GM18867 (cell line): ENCODE measurements around the gene SPRN.
"Not testable (repeated sequence)": the region's sequence is repeated elsewhere in the genome, so short reads cannot be mapped to it uniquely, and the experiment has no call there.

Experiments
- ATAC-seq: cut with Tn5 transposase; IDR thresholded peaks from one replicate; pipeline ENCODE4 v1.9.1; 2021; ENCODE audit warnings: mild to moderate bottlenecking, moderate library complexity; ENCODE audit not compliant: unreplicated experiment

The SPRN gene, protein sequence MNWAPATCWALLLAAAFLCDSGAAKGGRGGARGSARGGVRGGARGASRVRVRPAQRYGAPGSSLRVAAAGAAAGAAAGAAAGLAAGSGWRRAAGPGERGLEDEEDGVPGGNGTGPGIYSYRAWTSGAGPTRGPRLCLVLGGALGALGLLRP

DNA sequence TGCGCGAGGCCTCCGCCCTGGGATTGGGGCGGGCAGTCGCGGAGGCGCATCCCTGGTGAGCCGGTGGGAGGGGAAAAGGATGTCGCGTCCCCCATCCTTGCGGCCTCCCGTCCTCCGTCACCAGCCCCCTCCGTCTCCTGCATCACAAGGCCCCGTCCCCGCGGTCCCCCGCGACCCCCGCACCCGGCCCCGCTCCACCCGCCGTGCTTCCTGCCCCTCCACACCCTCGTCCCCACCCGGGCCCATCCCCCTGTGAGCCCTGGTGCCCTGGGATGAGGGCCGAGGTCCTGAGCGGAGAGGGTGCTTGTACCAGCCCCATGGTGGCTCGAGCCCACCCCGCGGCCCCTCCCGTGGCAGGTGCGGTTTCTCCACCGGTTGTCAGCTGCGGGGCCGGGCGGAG lies at the start of gene SPRN:
Gene SPRN, minus strand, starts transcription at position 25 of the 400 bp plus-strand sequence. CDS start 944 bp downstream, outside the sequence.
- ATAC-seq, result not testable (repeated sequence)

DNA sequence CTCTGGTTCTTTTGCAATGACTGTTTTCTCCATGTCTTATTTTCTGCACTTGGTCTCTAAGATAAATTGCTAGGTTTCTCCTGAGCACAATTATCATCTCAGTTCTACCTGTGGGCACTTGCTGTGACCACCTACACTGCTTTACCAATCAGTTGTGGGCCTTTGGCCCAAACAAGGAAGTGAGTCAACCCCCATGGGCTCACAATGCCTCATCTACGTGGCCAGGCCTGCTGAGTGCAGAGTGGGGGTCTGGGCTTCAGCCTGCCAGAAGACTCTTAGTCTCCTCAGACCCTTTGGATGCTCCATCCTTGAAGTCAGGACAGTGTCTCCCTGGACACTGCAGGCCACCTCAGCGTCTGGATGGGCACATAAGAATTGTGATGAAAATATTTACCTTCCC lies 49.6 kb upstream of the SPRN start:
- ATAC-seq, result no peak

DNA sequence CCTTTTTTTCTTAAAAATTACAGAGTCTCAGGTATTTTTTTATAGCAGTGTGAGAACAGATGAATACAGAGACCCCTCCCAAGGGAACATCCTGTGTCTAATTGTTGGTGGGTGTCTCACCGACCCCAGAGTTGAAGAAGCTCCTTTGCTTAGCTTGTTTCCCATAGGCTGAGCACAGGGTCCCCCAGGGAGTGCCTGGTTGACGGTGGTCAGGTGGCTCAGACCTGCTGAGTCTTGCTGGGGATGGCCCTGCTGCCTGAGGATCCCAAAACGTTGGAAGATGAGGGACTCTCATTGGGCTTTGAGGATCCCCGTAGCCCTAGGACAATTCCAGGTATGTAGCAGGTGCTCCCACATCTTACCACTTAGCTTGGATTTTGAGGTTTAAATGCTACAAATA lies 48.8 kb upstream of the SPRN start:
- ATAC-seq, result no peak

DNA sequence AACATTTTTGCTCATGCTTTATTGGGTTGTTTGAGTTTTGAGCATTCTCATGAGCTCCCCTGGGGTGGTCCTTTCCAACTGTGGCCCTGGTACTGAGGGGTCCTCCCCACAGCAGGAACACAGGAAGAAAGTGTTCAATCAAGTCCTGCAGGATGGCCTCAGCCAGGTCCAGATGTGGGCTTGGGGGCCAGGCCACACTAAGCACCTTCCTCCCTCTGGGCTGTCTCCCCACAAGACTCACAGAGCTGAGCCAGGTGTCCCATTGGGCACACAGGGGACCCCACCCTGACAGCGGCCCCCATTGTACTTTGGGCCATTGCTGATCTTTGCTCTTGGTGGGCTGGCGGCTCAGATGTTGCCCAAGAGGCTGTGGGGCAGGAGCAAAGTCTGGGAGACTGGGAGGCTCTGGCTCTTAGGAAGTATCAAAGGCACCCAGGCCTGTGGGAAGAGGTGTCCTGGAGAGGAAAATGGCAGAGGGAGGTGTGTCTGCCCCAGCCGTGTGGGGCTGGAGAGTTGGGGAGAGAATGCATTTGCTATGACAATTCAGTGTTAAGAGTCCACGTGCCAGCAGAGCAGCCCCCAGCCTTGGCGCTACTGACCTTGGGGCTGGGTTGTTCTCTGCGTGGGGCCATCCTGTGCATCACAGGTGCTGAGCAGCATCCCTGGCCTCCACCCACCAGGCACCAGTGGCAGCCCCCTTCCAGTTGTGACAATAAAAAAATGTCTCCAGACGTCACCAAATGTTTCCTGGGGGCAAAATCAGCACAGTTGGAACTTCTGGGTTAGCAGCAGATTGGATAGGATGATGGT lies 47.1 kb upstream of the SPRN start:
- no peak for ATAC-seq

DNA sequence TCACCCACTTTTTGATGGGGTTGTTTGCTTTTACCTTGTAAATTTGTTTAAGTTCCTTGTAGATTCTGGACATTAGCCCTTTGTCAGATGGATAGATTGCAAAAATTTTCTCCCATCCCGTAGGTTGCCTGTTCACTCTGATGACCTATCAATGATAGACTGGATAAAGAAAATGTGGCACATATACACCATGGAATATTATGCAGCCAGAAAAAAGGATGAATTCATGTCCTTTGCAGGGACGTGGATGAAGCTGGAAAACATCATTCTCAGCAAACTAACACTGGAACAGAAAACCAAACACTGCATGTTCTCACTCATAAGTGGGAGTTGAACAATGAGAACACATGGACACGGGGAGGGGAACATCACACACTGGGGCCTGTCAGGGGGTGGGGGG lies 44.8 kb upstream of the SPRN start:
- not testable (repeated sequence) for ATAC-seq

DNA sequence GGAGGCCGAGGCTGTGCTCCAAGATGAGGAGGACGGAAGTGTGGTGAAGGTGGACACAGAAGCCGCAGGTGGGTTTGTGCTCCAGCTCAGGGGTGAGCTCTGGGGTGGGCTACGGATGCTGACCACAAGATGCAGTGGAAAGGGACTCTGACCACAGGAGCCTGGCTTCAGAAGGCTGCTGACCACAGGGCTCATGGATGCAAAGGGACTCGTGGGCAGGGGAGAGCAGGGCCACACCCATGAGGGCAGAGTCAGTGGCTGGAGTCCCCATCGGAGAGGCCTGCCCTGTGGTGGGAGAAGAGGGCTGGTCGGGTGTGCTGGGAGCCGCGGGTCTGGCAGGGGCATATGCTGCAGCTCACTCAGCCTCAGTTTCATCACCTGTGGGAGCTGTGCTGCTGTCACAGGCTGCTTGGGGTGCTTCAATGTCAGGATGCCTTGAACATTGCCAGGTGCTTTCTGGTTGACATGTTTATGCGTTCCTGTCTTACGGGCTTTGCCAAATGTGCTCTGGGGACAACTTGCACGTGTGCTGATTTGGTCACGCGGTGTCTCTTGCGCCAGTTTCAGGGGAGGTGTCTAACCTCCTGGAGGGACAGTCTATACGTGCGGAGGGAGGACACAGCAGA lies 43.0 kb upstream of the SPRN start:
- no peak for ATAC-seq

DNA sequence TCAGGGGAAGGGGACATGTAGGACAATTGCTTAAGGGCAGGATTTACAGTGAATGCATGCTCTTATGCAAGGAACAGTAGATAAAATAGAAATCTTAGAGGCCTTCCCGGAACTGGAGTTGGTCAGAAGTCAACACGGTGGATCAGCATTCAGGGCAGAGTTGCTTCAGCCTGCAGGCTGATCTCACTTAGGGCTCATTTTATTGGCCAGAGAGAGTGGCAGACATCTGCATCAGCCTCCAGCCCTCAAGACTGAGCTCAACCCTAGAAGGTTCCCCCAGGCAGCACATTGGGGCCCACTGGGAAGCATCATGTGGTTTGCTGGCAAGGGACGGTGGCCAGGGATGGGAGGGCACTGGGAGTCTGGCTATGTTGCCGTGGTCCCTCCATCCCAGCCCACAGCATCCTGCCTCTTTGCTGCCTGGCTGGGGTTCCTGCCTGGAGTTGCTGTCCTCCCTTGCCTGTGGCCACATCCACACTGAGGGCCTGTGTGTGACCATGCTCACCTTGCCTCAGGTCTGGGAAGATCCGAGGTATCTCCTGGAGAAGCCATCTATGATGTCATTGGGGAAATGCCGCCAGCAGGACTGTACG lies 42.4 kb upstream of the SPRN start:
- no peak for ATAC-seq

DNA sequence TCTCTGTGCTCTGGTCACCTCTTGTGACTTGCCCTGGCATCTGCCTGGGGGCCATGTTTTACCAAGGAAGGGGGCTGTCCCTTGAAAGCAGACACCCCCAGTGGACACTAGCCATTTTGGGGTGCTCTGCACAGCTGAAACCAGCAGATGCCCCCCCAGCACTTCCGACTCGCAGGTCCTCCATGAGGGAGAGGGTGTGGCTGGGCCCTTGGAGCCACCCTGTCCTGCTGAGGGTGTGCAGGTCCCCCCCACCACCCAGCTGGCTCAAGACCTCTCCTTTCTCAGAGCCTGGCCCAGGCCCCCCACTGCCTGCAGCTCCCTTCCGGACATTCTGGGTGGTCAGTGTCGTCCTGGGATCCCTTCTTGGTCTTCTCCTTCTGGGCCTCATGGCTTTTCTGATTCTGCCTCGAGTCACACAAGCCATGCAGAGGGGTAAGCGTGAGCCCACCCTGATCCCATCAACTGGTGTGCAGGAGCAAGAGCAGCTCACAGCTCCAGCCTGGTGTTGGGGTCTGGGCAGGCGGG lies 41.6 kb upstream of the SPRN start:
- ATAC-seq, result no peak

DNA sequence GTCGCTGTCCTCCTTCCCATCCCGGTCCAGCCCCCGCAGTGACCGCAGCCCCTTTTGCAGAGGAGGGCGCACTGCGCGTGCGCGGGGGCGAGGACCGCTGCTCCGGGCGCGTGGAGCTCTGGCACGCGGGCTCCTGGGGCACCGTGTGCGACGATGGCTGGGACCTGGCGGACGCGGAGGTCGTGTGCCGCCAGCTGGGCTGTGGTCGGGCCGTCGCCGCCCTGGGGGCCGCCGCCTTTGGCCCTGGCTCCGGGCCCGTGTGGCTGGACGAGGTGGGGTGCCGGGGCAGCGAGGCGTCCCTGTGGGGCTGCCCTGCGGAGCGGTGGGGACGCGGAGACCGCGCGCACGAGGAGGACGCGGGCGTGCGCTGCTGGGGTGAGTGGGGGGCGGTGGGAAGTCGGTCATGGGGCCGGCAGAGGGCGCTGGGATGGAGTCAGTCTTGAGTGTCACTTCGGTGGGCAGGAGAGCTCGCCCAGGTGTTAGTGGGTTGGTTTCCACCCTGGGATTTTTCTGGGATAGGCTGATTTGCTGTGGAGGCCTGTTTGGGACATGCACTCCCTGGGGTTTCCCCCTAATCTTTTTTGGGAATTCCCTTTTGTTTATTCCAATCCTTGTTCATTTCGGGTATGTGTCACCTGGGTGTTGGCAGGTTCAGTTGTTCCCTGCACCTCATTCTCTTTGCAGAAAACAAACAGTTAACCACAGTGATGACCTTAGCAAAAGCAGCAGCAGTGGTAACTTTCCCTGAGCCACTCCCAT lies 40.9 kb upstream of the SPRN start:
- no peak for ATAC-seq

DNA sequence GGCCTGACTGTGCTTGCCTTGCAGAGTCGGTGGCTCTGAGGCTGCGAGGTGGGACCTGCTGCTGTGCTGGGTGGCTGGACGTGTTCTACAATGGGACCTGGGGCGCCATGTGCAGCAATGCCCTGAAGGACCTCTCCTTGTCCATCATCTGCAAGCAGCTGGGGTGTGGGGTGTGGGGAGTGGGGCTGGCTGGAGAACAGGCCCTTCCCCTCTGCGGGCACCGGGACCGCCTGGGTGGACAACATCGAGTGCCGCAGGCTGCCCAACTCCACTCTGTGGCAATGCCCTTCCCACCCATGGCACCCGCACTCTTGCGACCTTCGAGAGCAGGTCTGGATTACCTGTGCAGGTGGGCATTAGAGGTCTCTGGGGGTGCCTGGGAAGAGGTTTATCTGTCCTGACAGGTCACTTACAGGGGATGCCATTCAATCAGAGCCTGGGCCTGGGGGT lies 40.2 kb upstream of the SPRN start:
- ATAC-seq, result no peak

DNA sequence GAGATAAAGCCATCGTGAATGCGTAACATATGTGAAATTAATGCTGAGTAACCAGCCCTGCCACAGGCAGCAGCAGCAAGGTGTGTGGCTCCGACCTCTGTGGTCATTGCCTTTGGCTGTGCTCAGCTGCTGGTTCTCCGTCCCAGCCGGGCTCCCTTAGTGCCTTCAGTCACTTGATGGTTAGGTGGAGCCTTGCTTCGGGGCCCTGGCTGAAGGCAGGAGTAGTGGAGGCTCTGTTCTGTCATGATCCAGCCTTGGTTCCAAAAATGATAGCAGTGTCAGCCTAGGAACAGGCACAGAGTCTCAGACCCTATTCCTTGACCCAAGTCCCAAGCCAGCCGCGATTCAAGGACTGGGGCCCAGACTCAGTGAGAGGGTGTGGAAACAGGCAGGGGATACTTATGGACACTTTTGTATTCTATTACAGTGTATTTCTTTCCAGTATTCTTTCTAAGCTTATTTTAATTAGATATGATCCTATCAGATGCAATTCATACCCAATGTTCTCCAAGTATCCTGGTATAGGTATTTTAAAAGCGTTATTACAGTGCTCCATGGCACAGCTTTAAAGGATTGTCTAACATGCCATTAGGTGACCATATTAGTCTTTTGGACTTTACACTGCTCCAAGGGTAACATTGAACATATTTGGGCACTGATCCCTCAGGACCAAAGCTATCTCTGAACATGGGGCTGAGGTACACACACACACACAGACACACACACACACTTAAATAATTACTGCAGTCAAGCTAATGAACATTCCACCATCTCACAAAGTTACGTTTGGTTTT lies 38.3 kb upstream of the SPRN start:
- no peak for ATAC-seq

DNA sequence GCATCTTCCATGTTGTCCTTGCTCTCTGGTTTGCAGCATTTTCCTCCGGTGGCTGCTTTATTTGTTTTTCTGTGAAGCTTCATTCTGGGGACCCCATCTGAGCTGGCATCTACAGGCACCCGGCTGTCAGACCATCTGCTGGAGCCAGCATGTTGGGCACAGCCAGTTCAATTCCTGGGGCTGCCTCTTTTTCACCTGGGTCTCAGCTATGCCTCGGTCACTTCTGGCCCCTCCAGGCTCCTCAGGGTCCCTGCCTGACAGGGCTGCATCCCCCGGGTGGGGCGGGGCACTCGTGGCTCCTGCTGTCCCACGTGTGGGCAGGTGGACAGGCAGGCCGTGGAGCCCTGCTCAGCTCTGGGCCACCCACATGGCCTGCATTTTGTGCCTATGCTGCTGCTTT lies 37.4 kb upstream of the SPRN start:
- ATAC-seq, result no peak

DNA sequence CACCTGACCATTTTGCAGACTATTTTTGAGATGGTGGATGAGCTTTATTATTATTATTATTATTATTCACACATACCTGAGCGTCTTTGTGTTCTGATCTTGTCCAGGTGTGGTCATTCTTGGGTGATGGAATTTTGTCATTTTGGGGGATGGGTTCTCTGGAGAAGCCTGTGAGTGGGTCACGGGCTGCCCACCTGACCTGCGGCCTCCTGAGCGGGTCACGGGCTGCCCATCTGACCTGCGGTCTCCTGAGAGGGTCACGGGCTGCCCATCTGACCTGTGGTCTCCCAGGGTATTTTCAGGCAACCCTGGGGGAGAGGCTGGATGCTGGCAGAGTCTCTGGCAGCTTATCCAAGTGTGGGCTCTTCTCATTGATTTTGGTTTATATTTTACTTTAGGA lies 36.6 kb upstream of the SPRN start:
- ATAC-seq, result no peak

DNA sequence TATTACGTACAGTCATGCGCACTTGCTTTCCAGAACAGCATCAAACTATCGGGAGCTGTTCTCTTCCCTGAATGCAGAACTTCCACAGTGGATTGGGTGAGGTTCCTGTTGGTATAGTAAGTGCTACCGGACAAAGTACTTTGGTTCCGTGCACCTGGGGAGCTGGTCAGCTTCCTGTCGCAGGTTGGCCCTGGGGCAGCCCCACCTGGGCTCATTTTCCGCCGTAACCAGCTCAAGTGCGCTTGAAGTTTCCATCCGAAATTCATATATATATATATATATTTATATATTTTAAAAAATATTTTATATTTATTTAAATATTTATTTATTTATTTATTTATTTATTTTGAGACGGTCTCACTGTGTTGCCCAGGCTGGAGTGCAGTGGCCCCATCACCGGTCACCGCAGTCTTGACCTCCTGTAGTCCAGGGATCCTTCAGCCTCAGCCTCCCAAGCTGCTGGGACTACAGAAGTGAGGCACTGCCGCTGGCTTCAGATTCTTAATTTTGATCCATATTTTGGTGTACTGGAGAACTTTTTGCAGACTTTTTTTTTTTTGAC lies 35.9 kb upstream of the SPRN start:
- no peak for ATAC-seq

DNA sequence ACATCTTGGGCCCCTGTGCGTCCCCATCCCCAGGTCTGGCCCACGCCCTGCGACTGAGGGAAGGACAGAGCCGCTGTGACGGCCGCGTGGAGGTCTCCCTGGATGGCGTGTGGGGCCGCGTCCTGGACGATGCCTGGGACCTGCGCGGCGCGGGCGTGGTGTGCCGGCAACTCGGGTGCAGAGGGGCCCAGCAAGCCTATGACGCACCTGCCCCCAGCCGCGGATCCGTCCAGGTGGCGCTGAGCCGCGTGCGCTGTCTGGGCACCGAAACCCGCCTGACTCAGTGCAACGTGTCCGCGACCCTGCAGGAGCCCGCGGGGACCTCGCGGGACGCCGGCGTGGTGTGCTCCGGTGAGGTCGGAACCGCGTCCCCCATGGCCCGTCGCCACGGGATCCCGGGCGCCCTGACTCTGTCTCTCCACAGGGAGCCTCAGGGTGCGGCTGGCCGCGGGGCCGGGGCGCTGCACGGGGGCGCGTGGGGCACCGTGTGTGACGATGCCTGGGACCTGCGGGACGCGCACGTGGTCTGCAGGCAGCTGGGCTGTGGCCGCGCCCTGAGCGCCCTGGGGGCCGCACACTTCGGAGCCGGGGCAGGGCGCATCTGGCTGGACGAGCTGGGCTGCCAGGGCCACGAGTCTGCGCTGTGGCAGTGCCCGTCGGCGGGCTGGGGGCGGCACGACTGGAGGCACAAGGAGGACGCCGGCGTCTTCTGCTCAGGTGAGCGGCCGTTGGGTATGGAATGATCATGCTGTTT lies 35.2 kb upstream of the SPRN start:
- ATAC-seq, result no peak

DNA sequence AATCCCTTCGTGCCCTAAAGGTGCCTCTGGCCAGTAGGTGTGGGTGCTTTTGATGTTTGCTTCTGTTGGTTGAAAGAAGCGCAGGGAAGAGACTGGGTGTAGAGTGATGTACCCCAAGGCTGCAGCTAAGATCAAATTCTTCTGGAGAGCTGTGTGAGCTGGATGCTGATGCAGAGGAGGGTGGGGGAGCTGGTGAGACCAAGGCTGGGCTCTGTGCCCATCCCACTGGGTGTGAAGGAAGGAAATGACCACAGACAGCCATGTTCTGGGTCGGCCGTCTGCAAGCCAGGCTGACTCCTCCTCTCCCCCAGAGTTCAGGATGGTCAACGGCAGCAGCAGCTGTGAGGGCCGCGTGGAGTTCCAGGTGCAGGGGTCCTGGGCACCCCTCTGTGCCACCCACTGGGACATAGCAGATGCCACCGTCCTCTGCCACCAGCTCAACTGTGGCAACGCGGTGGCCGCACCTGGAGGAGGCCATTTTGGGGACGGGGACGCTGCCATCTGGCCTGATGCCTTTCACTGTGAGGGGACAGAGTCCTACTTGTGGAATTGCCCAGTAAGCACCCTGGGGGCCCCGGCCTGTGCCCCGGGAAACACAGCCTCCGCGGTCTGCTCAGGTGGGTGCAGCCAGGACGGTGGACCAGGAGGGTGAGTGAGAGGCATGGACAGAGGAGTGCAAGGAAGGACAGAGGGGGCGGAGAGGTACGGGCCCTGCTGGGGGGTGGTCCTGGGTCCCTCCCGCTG lies 34.5 kb upstream of the SPRN start:
- no peak for ATAC-seq

DNA sequence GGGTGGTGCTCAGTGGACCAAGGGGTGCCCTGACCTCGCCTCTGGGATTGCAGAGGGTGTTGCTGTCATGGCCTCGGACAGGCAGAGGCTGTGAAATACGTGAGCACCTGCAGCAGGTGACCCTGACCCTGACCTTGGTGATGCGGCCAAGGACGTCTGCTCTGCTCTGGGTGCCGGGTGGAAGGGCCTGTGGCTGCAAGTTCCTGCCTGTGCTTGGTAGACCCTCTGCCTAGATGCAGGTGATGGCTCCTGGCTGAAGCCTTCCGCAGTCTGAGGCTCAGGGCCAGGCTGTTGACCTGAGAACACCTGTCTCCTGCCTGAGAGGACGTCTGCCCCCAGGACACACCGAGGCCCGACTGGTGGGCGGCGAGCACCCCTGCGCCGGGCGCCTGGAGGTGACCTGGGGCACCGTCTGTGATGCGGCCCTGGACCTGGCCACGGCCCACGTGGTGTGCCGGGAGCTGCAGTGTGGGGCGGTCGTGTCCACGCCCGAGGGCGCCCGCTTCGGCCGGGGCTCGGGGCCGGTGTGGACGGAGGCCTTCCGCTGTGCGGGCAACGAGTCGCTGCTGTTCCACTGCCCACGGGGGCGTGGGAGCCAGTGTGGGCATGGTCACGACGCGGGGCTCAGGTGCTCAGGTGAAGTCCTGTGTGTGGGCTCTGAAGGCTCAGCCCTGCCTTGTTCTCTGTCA lies 33.7 kb upstream of the SPRN start:
- ATAC-seq, result no peak
